IPS-20b (cell line): Measurements from ENCODE around the gene PRELID3B.
A peak's percentile ranks its signal among the peaks of the same experiment; 100 is the strongest.

ENCODE experiments used
- H3K27ac ChIP-seq: one replicate; pipeline ENCODE4 v1.5.1; 2013; ENCODE audit warnings: low read length
- H3K27me3 ChIP-seq: 2 replicates; pipeline ENCODE4 v1.6.1; 2013; ENCODE audit warnings: mild to moderate bottlenecking, low read length, inconsistent platforms; ENCODE audit not compliant: insufficient read depth
- H3K36me3 ChIP-seq: 2 replicates; pipeline ENCODE4 v1.6.1; 2013; ENCODE audit warnings: low read depth, mild to moderate bottlenecking, inconsistent platforms, low read length, moderate library complexity; ENCODE audit not compliant: insufficient read depth
- H3K4me1 ChIP-seq: 2 replicates; pipeline ENCODE4 v1.6.1; 2013; ENCODE audit warnings: mild to moderate bottlenecking, control low read depth, inconsistent platforms, low read length, moderate library complexity; ENCODE audit not compliant: insufficient read depth
- H3K4me3 ChIP-seq: 2 replicates; pipeline ENCODE4 v1.5.1; 2013; ENCODE audit warnings: mild to moderate bottlenecking, low read length, inconsistent platforms
- H3K9ac ChIP-seq: 2 replicates; pipeline ENCODE4 v1.6.1; 2013; ENCODE audit warnings: low read depth, mild to moderate bottlenecking, inconsistent platforms, low read length, moderate library complexity
- H3K9me3 ChIP-seq: 2 replicates; pipeline ENCODE4 v1.6.1; 2013; ENCODE audit warnings: mild to moderate bottlenecking, low read depth, low read length, inconsistent platforms; ENCODE audit not compliant: insufficient read depth

The PRELID3B gene

GRCh38 chr20:59006167-59006863 lies 36.3 kb downstream of the PRELID3B start:
- H3K4me3 ChIP-seq = peak overlapping the region; percentile 69
- H3K27me3 ChIP-seq = peaks cover 26% of the 10 kb centered on the region
- H3K9ac ChIP-seq = peak overlapping the region; percentile 64; the same call in 1 of the 2 replicates
- no peaks in the 10 kb centered on the region for H3K9me3 ChIP-seq
- no peaks in the 10 kb centered on the region for H3K36me3 ChIP-seq
- no peak overlapping the region for H3K27ac ChIP-seq
- peaks cover 6% of the 10 kb centered on the region for H3K4me1 ChIP-seq

- Histone ChIP-seq H3K4me3 (no peak overlapping the region), H3K9me3 (no peaks in the 10 kb centered on the region), H3K9ac (no peak overlapping the region), H3K27ac (no peak overlapping the region), H3K4me1 (peaks cover under 1% of the 10 kb centered on the region; the same call in 1 of the 2 replicates), H3K27me3 (peaks cover 26% of the 10 kb centered on the region), H3K36me3 (no peaks in the 10 kb centered on the region)
Measured at GRCh38 chr20:59005523-59006166, 36.9 kb downstream of the PRELID3B start.

GRCh38 chr20:59004763-59005522 lies 37.6 kb downstream of the PRELID3B start:
- H3K9me3 ChIP-seq = no peaks in the 10 kb centered on the region
- H3K9ac ChIP-seq = no peak overlapping the region
- no peaks in the 10 kb centered on the region for H3K36me3 ChIP-seq
- peaks cover 26% of the 10 kb centered on the region for H3K27me3 ChIP-seq
- no peak overlapping the region for H3K4me3 ChIP-seq
- no peak overlapping the region for H3K27ac ChIP-seq
- no peaks in the 10 kb centered on the region for H3K4me1 ChIP-seq

GRCh38 chr20:59004493-59004762 lies 38.2 kb downstream of the PRELID3B start:
- Histone ChIP-seq H3K4me3 (no peak overlapping the region), H3K9me3 (no peaks in the 10 kb centered on the region), H3K27ac (no peak overlapping the region), H3K9ac (no peak overlapping the region), H3K27me3 (peaks cover 26% of the 10 kb centered on the region), H3K36me3 (no peaks in the 10 kb centered on the region), H3K4me1 (no peaks in the 10 kb centered on the region)

- no peak overlapping the region for H3K27ac ChIP-seq
- H3K4me3 ChIP-seq = no peak overlapping the region
Measured at GRCh38 chr20:59003836-59004492, 38.6 kb downstream of the PRELID3B start.

GRCh38 chr20:59002874-59003399 lies 39.6 kb downstream of the PRELID3B start:
- H3K27me3 ChIP-seq = peaks cover 12% of the 10 kb centered on the region
- H3K36me3 ChIP-seq = 0 out of 2 replicates have a peak, but pooled peaks cover 2% of the 10 kb centered on the region
- H3K9me3 ChIP-seq = no peaks in the 10 kb centered on the region
- H3K9ac ChIP-seq = no peak overlapping the region
- H3K4me3 ChIP-seq = no peak overlapping the region
- H3K4me1 ChIP-seq = no peaks in the 10 kb centered on the region
- no peak overlapping the region for H3K27ac ChIP-seq

More at GRCh38 chr20:59003836-59004492, 38.6 kb downstream of the PRELID3B start:
- Histone ChIP-seq H3K9ac (no peak overlapping the region), H3K36me3 (no peaks in the 10 kb centered on the region), H3K27me3 (peaks cover 22% of the 10 kb centered on the region), H3K9me3 (no peaks in the 10 kb centered on the region), H3K4me1 (no peaks in the 10 kb centered on the region)

- Histone ChIP-seq H3K9ac (no peak overlapping the region), H3K36me3 (0 out of 2 replicates have a peak, but pooled peaks cover 5% of the 10 kb centered on the region), H3K27ac (no peak overlapping the region), H3K4me1 (no peaks in the 10 kb centered on the region), H3K9me3 (no peaks in the 10 kb centered on the region), H3K27me3 (peaks cover 6% of the 10 kb centered on the region; the same call in 1 of the 2 replicates), H3K4me3 (no peak overlapping the region)
Measured at GRCh38 chr20:59002388-59002787, 40.2 kb downstream of the PRELID3B start.

DNA sequence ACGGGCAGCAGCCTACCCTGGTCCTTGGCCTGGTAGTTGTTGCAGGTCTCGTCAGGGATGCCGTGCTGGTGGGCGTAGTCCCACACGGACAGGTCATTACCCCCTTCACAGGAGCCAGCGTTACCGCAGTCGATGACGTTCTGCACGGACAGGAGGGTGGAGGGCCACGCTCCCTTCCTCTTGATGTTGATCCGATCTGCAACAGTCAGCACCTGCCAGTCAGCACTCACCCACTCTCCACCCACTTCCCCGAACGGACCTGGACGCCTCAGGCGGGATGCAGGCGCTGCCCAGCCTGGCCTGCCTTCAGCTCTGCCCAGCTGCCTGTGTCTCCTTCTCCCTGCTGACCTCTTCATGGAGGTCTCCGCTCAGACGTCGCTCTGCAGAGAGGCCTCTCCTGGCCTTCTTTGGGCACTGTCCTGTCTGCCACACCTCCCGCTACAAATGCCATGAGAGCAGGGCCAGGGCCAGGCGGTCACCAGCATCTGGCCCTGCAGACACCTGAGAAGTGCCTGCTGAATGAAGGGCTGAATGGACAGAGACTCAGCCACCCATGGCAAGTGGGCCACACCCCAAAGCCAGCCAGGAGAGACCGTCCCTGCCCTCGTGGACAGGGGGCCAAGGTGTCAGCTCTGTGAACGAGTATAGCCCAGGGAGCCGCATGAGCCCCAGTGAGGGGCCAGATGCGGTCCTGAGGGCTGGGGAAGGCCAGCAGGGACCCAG lies 41.0 kb downstream of the PRELID3B start:
- Histone ChIP-seq H3K36me3 (peaks cover 10% of the 10 kb centered on the region; the same call in 1 of the 2 replicates), H3K9me3 (no peaks in the 10 kb centered on the region), H3K9ac (no peak overlapping the region; the same call in 1 of the 2 replicates), H3K27me3 (0 out of 2 replicates have a peak, but pooled peaks cover 4% of the 10 kb centered on the region), H3K4me3 (no peak overlapping the region), H3K27ac (no peak overlapping the region), H3K4me1 (no peaks in the 10 kb centered on the region)

GRCh38 chr20:59001068-59001448 lies 41.5 kb downstream of the PRELID3B start:
- Histone ChIP-seq H3K9me3 (no peaks in the 10 kb centered on the region), H3K4me1 (no peaks in the 10 kb centered on the region), H3K36me3 (peaks cover 15% of the 10 kb centered on the region), H3K27me3 (no peaks in the 10 kb centered on the region), H3K9ac (no peak overlapping the region), H3K4me3 (no peak overlapping the region), H3K27ac (no peak overlapping the region)

GRCh38 chr20:59000326-59000725 lies 42.3 kb downstream of the PRELID3B start:
- no peaks in the 10 kb centered on the region for H3K27me3 ChIP-seq
- H3K9me3 ChIP-seq = no peaks in the 10 kb centered on the region
- no peak overlapping the region for H3K9ac ChIP-seq
- H3K36me3 ChIP-seq = peaks cover 23% of the 10 kb centered on the region
- no peak overlapping the region for H3K4me3 ChIP-seq
- H3K4me1 ChIP-seq = no peaks in the 10 kb centered on the region
- H3K27ac ChIP-seq = no peak overlapping the region

DNA sequence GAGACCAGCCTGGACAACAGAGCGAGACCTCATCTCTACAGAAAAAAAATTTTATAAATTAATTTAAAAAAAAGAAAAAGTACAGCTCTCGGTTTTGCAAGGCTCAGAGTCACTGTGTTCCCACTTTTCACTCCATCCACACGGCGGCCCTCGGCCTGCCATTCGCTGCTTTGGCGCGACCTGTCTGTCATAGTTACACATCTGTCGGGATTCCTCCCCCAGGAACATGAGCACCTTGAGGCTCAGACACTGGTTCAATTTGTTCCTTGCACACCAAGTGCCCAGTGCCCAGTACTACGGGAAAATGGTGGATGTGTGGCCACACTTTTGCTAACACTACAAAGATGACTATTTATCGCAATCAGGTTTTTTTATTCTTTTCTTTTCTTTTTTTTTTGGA lies 43.9 kb downstream of the PRELID3B start:
- Histone ChIP-seq H3K9ac (no peak overlapping the region), H3K27me3 (no peaks in the 10 kb centered on the region), H3K4me3 (no peak overlapping the region), H3K9me3 (no peaks in the 10 kb centered on the region), H3K4me1 (no peaks in the 10 kb centered on the region), H3K27ac (no peak overlapping the region), H3K36me3 (peaks cover 39% of the 10 kb centered on the region)
